HL-60/S4 treated with phorbol 12-myristate 13-acetate at 8.2 ng/mL for 4 days and 3 days (cell line): ENCODE measurements around the gene PMVK.

Experiments
- in situ Hi-C: fragments of 300-500 bp; cut with MboI; formaldehyde crosslinking; loops from 2 replicates; pipeline ENCODE4 v1.15.0; 2022; ENCODE audit warnings: low sequenced_read_pairs

The PMVK gene

GRCh38 chr1:154967331-154967950, 30.9 kb upstream of the PMVK start:
- in situ Hi-C loops: no loop called here

GRCh38 chr1:154966111-154966510, 29.6 kb upstream of the PMVK start:
- in situ Hi-C loops: no loop called here

DNA sequence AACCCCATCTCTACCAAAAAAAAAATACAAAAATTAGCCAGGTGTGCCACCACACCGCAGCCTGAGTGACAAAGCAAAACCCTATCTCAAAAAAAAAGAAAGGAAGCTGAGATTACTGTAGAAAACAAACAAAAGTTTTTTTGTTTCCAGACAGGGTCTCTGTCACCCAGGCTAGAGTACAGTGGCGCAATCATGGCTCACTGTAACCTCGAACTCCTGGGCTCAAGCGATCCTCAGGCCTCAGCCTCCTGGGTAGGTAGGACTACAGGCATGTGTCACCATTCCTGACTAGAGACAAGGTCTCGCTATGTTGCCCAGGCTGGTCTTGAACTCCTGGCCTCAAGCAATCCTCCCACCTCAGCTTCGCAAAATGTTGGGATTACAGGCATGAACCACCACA, 27.8 kb upstream of the PMVK start:
- in situ Hi-C loops: no loop called here

DNA sequence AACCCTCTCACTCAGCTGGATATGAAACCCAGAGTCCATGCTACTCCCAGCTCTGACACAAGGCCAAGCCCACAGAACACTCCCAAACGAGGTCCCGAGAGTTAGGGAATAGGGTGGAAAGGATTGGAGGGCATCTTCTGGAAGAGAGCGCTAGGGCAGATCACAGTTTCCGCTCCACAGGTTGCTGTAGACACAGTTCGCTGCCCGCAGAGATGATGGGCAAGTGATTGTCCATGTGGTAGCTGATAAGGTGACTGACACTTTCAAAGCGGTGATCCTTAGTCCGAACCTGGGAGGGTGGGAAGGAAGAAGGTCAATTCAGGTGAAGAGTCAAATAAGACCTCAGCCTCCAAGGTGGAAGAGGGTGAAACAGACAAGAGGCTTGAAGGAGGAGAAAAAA, 27.1 kb upstream of the PMVK start:
- in situ Hi-C loops: no loop called here

DNA sequence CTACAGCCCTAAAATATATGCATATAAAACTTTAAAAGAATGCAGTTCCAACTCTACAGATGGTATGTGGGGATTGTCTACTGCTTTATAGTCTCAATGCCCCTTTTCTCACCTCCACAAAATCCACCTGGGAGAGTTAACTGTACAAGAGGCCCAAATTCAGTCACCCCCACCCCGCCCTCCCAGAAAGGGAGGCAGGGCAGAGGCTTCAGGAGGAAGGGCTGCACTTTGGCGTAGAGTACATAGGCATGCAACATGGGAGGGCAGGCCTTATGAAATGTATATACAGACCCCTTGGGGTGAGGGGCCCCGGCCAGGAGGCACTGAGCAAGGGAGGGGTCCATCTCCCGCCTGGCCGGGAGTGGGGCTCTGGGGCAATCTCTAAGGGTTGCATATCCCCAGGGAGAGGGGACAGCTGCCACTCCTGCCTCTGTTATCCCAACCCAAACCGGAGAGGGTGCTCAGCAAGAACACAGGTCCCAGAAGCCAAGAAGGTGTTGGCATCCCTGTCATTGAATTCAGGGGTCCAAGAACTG, 26.3 kb upstream of the PMVK start:
- in situ Hi-C loops: no loop called here

DNA sequence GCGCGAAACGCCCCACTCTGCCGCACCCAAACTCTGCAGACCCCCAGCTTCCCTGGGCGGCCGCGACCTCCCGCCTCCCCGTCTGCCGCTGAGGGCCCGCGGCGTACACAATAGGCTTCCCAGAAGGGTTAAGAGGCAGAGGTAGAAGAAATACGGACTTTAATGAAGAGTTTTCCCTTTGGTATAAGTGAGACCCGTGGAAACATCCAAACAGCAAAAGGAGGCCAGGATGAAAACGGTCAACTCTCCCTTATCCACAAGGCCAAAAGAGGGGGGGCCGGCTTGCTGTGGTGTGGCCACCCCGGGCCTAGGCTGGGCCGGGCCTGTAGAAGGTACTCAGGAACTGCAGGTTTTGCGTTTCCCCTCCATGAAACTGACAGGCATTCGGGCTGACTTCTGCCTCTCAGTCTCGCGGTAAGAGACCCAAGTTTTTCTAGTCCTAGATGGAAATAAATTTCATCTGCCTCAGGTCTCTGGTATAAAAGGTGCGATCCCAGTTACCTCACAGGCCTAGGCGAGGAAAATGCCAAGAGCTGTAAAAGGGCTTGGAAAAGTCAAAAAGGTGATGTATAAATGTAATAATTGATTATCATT, 25.7 kb upstream of the PMVK start:
- in situ Hi-C loops: no loop called here

- in situ Hi-C loops: no loop called here
Observed at GRCh38 chr1:154961207-154962155, 25.0 kb upstream of the PMVK start, which contains the start of gene PYGO2. Gene PYGO2 (minus strand): TSS chr1:154961782. CDS start chr1:154961576, 206 bp downstream.

GRCh38 chr1:154960446-154961136, 24.1 kb upstream of the PMVK start:
- in situ Hi-C loops: no loop called here

DNA sequence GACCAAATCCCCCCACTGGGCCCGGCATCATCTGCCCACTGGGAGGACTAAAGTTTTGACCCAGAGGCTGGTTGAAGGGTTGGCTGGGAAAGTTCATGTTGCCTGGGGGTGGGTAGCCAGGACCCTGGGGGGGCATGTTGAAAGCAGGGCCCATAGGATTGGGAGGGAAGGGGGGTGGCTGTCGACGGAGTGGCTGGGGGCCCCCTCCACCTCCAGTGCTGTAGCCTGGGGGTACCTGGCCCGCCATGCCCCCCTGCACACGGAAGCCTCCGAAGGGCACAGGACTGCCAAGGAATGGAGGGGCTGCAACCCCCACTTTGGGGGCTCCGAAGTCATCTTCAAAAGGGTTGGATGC, 22.9 kb upstream of the PMVK start:
- in situ Hi-C loops: no loop called here

DNA sequence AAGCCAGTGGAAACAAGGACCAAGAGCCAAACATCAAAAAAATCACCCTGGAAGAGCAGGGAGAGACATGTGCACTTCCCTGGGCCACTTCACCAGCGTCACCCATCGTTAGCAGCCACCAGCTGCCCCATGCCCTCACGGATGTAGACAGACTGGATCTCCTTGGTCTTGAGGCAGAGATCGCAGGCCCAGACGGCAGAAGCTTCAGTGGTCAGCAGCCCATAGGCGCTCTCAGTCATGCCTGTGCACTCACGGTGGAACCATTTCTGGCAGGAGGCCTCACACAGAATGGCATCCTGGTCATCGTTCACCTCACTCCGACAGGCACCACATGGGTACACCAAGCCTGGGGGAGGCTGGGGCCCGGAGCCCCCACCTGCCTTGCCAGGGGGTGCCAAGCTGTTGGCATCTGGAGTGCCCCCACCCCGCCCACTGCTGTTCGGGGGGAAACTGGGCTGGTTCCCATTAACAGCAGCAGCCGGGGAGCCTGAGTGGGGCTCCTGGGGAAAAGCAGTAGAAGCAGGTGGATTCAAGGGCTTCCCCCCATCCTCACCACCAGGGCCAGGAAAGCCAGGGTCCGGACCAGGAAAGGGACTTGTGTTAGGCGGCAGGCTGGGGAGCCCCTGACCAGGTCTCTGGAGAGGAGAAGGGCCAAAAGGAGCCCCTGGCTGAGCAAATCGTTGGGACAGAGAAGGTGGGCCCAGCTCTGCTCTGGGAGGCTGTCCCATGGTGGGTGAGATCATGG, 22.3 kb upstream of the PMVK start:
- in situ Hi-C loops: no loop called here

DNA sequence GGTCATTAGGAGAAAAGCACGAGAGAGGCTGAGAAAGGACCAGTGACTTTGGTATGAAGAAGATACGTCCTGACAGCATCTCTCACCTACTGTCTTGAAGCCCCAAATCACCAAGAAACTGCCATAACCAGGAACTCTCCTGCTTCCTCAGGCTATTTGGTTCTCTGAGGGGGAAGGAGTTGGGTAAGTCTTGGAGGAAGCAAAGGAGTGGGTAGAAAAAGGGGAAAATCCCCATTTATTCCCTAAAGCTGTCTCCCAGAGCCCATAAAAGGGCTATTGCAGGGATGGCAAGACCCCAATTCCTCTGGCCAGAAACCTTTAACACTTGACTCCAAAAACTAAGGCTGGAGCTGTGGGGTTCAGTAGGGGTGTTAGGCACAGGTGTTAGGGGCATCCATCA, 21.5 kb upstream of the PMVK start:
- in situ Hi-C loops: no loop called here

DNA sequence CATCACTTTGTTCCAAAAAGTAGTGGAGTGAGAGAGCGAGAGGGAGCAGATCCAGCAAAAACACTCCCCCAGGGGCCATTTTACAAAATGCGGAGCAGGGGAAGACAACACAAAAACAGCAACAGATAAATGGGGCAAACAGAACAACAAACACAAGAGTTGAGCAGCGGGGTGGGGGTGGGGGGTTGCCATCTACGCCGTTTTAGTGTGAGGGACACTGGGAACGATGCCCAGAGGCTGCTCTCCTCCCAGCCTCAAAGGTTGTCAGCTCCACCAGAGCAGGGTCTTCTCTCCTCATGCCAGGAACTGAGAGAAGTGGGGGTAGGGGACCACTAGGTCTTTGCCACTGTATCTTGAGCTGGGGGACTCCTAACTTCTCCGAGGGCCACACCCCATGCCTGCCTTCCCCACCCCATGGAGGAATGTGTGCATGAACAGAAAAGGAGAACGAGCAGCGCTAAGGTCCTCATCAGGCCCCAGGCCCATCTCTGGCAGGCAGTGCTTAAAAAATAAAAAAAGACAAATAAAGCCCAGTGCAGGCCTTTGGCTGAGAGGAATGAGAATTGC, 20.7 kb upstream of the PMVK start:
- in situ Hi-C loops: no loop called here

- in situ Hi-C loops: no loop called here
Observed at GRCh38 chr1:154956544-154956941, 20.0 kb upstream of the PMVK start.

- in situ Hi-C loops: no loop called here
Observed at GRCh38 chr1:154955718-154956543, 19.4 kb upstream of the PMVK start, which contains the start of gene PBXIP1. Gene PBXIP1 (minus strand): TSS chr1:154956099. CDS start chr1:154953721, 2,378 bp downstream.

- in situ Hi-C loops: no loop called here
Observed at GRCh38 chr1:154955039-154955717, 18.7 kb upstream of the PMVK start.

DNA sequence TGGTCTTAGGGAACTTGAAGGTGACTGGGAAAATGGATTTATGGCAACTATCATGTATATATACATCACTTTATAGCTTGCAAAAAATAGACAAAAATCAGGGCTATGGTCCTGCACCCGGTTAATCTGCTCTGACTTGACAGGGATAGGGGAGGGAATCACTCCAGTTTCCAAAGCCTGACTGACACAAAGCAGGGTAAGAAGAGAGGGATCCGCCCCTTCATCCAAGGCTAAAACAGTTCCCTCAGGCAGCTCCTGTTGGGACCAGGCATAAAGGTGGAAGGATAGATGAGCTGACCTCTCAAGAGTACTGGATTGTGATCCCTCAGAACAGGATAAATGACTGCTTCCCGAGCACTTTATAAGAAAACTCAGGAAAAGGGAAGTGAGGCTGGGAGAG, 18.0 kb upstream of the PMVK start:
- in situ Hi-C loops: no loop called here

GRCh38 chr1:154953611-154954038, 17.1 kb upstream of the PMVK start:
- in situ Hi-C loops: no loop called here

GRCh38 chr1:154952664-154953063, 16.1 kb upstream of the PMVK start:
- in situ Hi-C loops: no loop called here
